SK-N-SH (cell line): ENCODE results near the gene MAP2K5. TPM values are rescaled to one million over a fixed set of nuclear protein-coding genes. Genes with fewer than 3 reads are reported as not detected.

Experiments
- CTCF ChIA-PET: fragments of 300-600, 350-600 bp; formaldehyde crosslinking; extraction: SDS; loops from one replicate; lab custom pipeline; 2021; lab: Yijun Ruan, JAX
- POLR2A ChIA-PET: fragments of 350-600 bp; sonication (Branson Sonifier 250); formaldehyde crosslinking; extraction: SDS; loops from one replicate; lab custom pipeline; 2020; ENCODE audit warnings: antibody characterized with exemption, inconsistent platforms; lab: Yijun Ruan, JAX
- DNase-seq: peaks from one replicate; pipeline ENCODE4 v3.0.0; 2012
- H2AFZ ChIP-seq: fragments of 200-600 bp; sonication (generic); 2 replicates; pipeline ENCODE4 v1.8.1; 2016; ENCODE audit warnings: antibody characterized with exemption, mild to moderate bottlenecking, low read depth
- H3F3A ChIP-seq: fragments of 200-600 bp; sonication (generic); replicated peaks from 2 replicates; pipeline ENCODE3; 2016; ENCODE audit warnings: antibody characterized with exemption, mild to moderate bottlenecking; ENCODE audit not compliant: insufficient read depth
- H3K27ac ChIP-seq, 2 experiments: fragments of 200-500 bp in 1 of 2; fragments of 200-600 bp in 1 of 2; sonication (Bioruptor generic) in 1 of 2; sonication (generic), shearing (Covaris generic) in 1 of 2; 2 replicates each; pipeline versions ENCODE4 v1.5.1 to v1.6.1; 2014 to 2016; ENCODE audit warnings: low read depth in 2 of 2, inconsistent platforms in 1 of 2, low read length in 1 of 2, mild to moderate bottlenecking in 1 of 2, mixed read lengths in 1 of 2
- H3K27me3 ChIP-seq: fragments of 200-600 bp; sonication (generic), shearing (Covaris generic); 2 replicates; pipeline ENCODE4 v1.6.1; 2016; ENCODE audit warnings: mixed run types; ENCODE audit not compliant: insufficient read depth
- H3K36me3 ChIP-seq, 2 experiments: fragments of 200-500 bp in 1 of 2; fragments of 200-600 bp in 1 of 2; sonication (Bioruptor generic) in 1 of 2; sonication (generic) in 1 of 2; replicated peaks in 1 of 2; 2 replicates each; pipeline versions ENCODE3 to v1.5.1; 2014 to 2016; ENCODE audit warnings: low read length in 1 of 2, mild to moderate bottlenecking in 1 of 2; ENCODE audit not compliant: insufficient read depth in 2 of 2, control insufficient read depth in 1 of 2
- H3K4me1 ChIP-seq, 2 experiments: fragments of 200-500 bp in 1 of 2; fragments of 200-600 bp in 1 of 2; sonication (Bioruptor generic) in 1 of 2; sonication (generic), shearing (Covaris generic) in 1 of 2; 2 replicates each; pipeline versions ENCODE4 v1.5.1 to v1.6.1; 2014 to 2016; ENCODE audit warnings: low read depth in 1 of 2, low read length in 1 of 2, mixed run types in 1 of 2; ENCODE audit not compliant: insufficient read depth in 2 of 2, control insufficient read depth in 1 of 2
- H3K4me2 ChIP-seq: fragments of 200-600 bp; sonication (generic), shearing (Covaris generic); 2 replicates; pipeline ENCODE4 v1.6.1; 2017; ENCODE audit warnings: mixed run types
- H3K4me3 ChIP-seq, 2 experiments: fragments of 200-500 bp in 1 of 2; fragments of 200-600 bp in 1 of 2; sonication (Bioruptor generic) in 1 of 2; sonication (generic), shearing (Covaris generic) in 1 of 2; 2 replicates each; pipeline versions ENCODE4 v1.5.1 to v1.8.1; 2014 to 2016; ENCODE audit warnings: low read depth in 2 of 2, inconsistent platforms in 1 of 2, low read length in 1 of 2, mild to moderate bottlenecking in 1 of 2, mixed read lengths in 1 of 2, moderate library complexity in 1 of 2
- H3K79me2 ChIP-seq: fragments of 200-600 bp; sonication (generic); 2 replicates; pipeline ENCODE4 v1.8.1; 2017; ENCODE audit warnings: mild to moderate bottlenecking; ENCODE audit not compliant: insufficient read depth
- H3K9ac ChIP-seq: fragments of 200-600 bp; sonication (generic); 2 replicates; pipeline ENCODE4 v1.6.1; 2017; ENCODE audit warnings: mixed run types
- H3K9me2 ChIP-seq: fragments of 200-600 bp; sonication (generic); 2 replicates; pipeline ENCODE4 v1.6.1; 2017; ENCODE audit warnings: mixed run types
- H3K9me3 ChIP-seq: fragments of 200-600 bp; sonication (generic); 2 replicates; pipeline ENCODE4 v1.6.1; 2017; ENCODE audit warnings: mixed run types, mild to moderate bottlenecking, moderate library complexity
- H4K20me1 ChIP-seq: fragments of 200-600 bp; sonication (generic); 2 replicates; pipeline ENCODE4 v1.6.1; 2017; ENCODE audit warnings: mild to moderate bottlenecking, mixed run types; ENCODE audit not compliant: insufficient read depth
- CHD2 ChIP-seq: fragments of 150-350 bp; IDR thresholded peaks from 2 replicates; pipeline ENCODE4 v1.6.1; 2018; ENCODE audit warnings: low read length; ENCODE audit not compliant: partially characterized antibody
- ELF1 ChIP-seq: IDR thresholded peaks from 2 replicates; pipeline ENCODE4 v1.4.0; 2012
- EP300 ChIP-seq, 2 experiments: IDR thresholded peaks; 2 replicates each; pipeline versions ENCODE4 v1.4.0 to v1.6.1; 2012; ENCODE audit warnings: borderline replicate concordance in 1 of 2, low read depth in 1 of 2, low read length in 1 of 2
- EZH2phosphoT487 ChIP-seq: fragments of 200-600 bp; sonication (generic); IDR thresholded peaks from 2 replicates; pipeline ENCODE4 v1.6.1; 2017; ENCODE audit warnings: low read depth, mixed run types, mild to moderate bottlenecking, antibody characterized with exemption, moderate library complexity, borderline replicate concordance
- FOSL2 ChIP-seq: IDR thresholded peaks from 2 replicates; pipeline ENCODE4 v1.4.0; 2012; ENCODE audit warnings: low read depth, mild to moderate bottlenecking, moderate library complexity, borderline replicate concordance
- GABPA ChIP-seq: IDR thresholded peaks from 2 replicates; pipeline ENCODE4 v1.4.0; 2012; ENCODE audit warnings: low read depth, mild to moderate bottlenecking
- GATA2 ChIP-seq: sonication (generic); formaldehyde crosslinking; IDR thresholded peaks from 2 replicates; pipeline ENCODE4 v1.5.0; 2020; ENCODE audit warnings: mild to moderate bottlenecking, missing genetic modification reagents
- JUND ChIP-seq: IDR thresholded peaks from 2 replicates; pipeline ENCODE4 v1.4.0; 2012
- MEF2A ChIP-seq: IDR thresholded peaks from 2 replicates; pipeline ENCODE4 v1.4.0; 2012; ENCODE audit warnings: low read depth, borderline replicate concordance
- PBX3 ChIP-seq: IDR thresholded peaks from 2 replicates; pipeline ENCODE4; 2012
- RFX5 ChIP-seq: IDR thresholded peaks from 2 replicates; pipeline ENCODE4 v1.6.1; 2012; ENCODE audit warnings: mild to moderate bottlenecking, improper control_type of control experiment, low read length
- RXRA ChIP-seq: IDR thresholded peaks from 2 replicates; pipeline ENCODE4 v1.4.0; 2012; ENCODE audit warnings: low read depth, mild to moderate bottlenecking, borderline replicate concordance
- SMC3 ChIP-seq: IDR thresholded peaks from 2 replicates; pipeline ENCODE4 v1.6.1; 2012; ENCODE audit warnings: low read depth, low read length, improper control_type of control experiment
- TAF1 ChIP-seq: IDR thresholded peaks from 2 replicates; pipeline ENCODE4 v1.6.1; 2012; ENCODE audit warnings: low read depth, mild to moderate bottlenecking, low read length, moderate library complexity, borderline replicate concordance
- TCF12 ChIP-seq: IDR thresholded peaks from 2 replicates; pipeline ENCODE4 v1.4.0; 2012
- USF2 ChIP-seq: fragments of 150-350 bp; IDR thresholded peaks from 2 replicates; pipeline ENCODE4 v1.6.1; 2017; ENCODE audit warnings: antibody characterized with exemption, low read length, low read depth, borderline replicate concordance
- WGBS: methylation state at CpG from one replicate; pipeline ENCODE4 v1.1.6; 2017; ENCODE audit warnings: low lambda C conversion rate; 5-methylcytosine and 5-hydroxymethylcytosine counted together
- polyA plus RNA-seq, 3 experiments: library from polyadenylated mRNA; depleted of rRNA; stranded (reverse); fragments of >200 nt; gene quantifications; 2 replicates each; pipeline ENCODE4 v1.2.3, GENCODE V29; 2012
- TF ChIP-seq, protein P1 (sequence below): IDR thresholded peaks from 2 replicates; pipeline ENCODE4 v1.4.0; 2012; ENCODE audit warnings: low read depth, borderline replicate concordance
- TF ChIP-seq, protein P2 (sequence below): IDR thresholded peaks from 2 replicates; pipeline ENCODE4 v1.6.1; 2012; ENCODE audit warnings: mild to moderate bottlenecking, low read depth, low read length, moderate library complexity

Gene MAP2K5
- polyA plus RNA-seq, 1 of the 3 experiments (the other 2 are of a cell fraction), result 6.2 TPM

DNA sequence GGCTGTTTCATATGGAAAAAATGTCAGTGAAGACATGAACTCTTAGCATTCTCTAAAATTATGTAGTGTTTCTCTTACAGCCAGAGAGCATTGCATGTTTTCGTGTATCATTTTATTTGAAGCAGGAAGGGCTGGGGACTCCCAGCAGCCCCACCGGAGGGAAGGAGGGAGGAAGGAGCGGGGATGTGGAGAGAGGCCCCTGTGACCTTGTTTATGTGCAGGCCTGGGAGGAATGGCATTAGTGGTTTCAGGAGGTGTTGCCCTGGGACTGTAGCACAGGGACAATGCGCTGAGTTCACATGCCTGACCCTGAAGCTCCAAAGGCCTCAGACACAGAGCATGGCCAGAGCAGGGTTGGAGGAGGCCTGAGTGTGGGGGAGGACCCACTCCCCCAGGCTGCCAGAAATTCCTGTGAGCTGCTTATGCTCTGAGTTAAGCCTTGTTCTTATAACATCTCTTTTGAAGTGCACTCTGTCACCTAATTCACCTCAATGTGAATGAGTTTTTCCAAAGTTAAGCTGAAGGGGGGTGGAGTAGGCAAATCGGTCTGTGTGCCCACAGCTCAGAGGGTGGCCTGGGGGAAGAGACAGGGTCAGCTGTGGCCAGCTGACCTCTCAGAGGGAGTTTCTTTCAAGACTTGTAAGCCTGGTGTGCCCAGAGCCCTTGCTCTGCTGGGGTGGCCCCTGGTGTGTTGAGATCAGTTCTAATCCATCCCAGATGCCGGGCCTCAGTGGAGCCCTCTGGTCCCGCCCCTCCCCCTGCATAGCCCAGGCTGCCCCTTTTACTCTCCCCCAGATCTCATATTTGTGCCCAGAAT lies 301.3 kb downstream of the MAP2K5 start:
- no peaks in the 10 kb centered on the region for H4K20me1 ChIP-seq
- H3K36me3 ChIP-seq, result no peaks in the 10 kb centered on the region
- peaks cover 8% of the 10 kb centered on the region for H3F3A ChIP-seq
- no peaks in the 10 kb centered on the region for H3K9me2 ChIP-seq
- H3K9ac ChIP-seq, result no peak overlapping the region
- POLR2A ChIA-PET, result no interaction called here
- no peak overlapping the region for H3K27ac ChIP-seq
- DNase-seq, result no peak
- CTCF ChIA-PET, result interaction anchor here (1.4 kb wide), 1 partner anchor 20 kb away, joined by 5 read pairs; no protein-coding TSS in a partner anchor
- H2AFZ ChIP-seq, result no peak overlapping the region
- 93% methylated on average over 5 of the region's 7 CpGs for WGBS
- H3K4me3 ChIP-seq, result no peak overlapping the region
- H3K79me2 ChIP-seq, result no peaks in the 10 kb centered on the region
- H3K27me3 ChIP-seq, result no peaks in the 10 kb centered on the region
- no peak overlapping the region for H3K4me2 ChIP-seq
- H3K4me1 ChIP-seq, result peaks cover 0 to 12% of the 10 kb centered on the region in 2 experiments; a peak in 2 of 4 replicates
- H3K9me3 ChIP-seq, result no peaks in the 10 kb centered on the region
- TF ChIP-seq GABPA, result no peak
- TF ChIP-seq RXRA, result no peak
- no peak for TF ChIP-seq TCF12
- no peak for TF ChIP-seq EZH2phosphoT487
- TF ChIP-seq, protein P1, sequence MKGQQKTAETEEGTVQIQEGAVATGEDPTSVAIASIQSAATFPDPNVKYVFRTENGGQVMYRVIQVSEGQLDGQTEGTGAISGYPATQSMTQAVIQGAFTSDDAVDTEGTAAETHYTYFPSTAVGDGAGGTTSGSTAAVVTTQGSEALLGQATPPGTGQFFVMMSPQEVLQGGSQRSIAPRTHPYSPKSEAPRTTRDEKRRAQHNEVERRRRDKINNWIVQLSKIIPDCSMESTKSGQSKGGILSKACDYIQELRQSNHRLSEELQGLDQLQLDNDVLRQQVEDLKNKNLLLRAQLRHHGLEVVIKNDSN, result no peak
- no peak for TF ChIP-seq MEF2A
- no peak for TF ChIP-seq USF2
- TF ChIP-seq ELF1, result no peak
- TF ChIP-seq TAF1, result no peak
- no peak for TF ChIP-seq RFX5

DNA sequence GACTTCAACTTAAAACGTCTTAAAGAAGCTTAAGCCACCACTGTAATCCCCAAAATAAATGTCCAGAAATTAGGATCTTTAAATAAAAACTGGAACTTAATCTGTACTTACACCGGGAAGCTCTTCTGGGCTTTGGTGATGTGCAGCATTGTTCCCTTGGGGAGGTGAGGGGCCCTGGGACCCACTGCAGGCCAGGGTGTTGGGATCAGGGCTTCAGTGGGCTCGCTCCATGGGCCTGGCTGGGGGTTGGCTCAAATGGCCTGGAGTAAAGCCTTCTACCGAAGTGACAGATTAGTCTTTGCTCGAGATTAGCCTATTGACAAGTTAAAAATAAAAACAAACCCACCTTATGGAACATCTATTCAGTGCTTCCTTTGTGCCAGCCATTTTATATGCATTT lies 303.5 kb downstream of the MAP2K5 start:
- Histone ChIP-seq H3K4me3 (no peak overlapping the region), H3K9me2 (no peaks in the 10 kb centered on the region), H3K27me3 (no peaks in the 10 kb centered on the region), H3K9me3 (no peaks in the 10 kb centered on the region), H3F3A (no peaks in the 10 kb centered on the region), H2AFZ (no peak overlapping the region), H3K36me3 (no peaks in the 10 kb centered on the region), H3K4me1 (peaks cover 0 to 9% of the 10 kb centered on the region in 2 experiments; a peak in 1 of 4 replicates), H3K79me2 (no peaks in the 10 kb centered on the region), H3K4me2 (no peak overlapping the region), H3K9ac (no peak overlapping the region), H3K27ac (no peak overlapping the region), H4K20me1 (no peaks in the 10 kb centered on the region)
- WGBS, result 80% methylated on average over 5 of the region's 5 CpGs
- TF ChIP-seq, protein P1, result no peak
- TF ChIP-seq GATA2 (CRISPR knock-in tag), result no peak
- TF ChIP-seq, protein P2, sequence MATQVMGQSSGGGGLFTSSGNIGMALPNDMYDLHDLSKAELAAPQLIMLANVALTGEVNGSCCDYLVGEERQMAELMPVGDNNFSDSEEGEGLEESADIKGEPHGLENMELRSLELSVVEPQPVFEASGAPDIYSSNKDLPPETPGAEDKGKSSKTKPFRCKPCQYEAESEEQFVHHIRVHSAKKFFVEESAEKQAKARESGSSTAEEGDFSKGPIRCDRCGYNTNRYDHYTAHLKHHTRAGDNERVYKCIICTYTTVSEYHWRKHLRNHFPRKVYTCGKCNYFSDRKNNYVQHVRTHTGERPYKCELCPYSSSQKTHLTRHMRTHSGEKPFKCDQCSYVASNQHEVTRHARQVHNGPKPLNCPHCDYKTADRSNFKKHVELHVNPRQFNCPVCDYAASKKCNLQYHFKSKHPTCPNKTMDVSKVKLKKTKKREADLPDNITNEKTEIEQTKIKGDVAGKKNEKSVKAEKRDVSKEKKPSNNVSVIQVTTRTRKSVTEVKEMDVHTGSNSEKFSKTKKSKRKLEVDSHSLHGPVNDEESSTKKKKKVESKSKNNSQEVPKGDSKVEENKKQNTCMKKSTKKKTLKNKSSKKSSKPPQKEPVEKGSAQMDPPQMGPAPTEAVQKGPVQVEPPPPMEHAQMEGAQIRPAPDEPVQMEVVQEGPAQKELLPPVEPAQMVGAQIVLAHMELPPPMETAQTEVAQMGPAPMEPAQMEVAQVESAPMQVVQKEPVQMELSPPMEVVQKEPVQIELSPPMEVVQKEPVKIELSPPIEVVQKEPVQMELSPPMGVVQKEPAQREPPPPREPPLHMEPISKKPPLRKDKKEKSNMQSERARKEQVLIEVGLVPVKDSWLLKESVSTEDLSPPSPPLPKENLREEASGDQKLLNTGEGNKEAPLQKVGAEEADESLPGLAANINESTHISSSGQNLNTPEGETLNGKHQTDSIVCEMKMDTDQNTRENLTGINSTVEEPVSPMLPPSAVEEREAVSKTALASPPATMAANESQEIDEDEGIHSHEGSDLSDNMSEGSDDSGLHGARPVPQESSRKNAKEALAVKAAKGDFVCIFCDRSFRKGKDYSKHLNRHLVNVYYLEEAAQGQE, result no peak
- no peak for TF ChIP-seq JUND
- TF ChIP-seq USF2, result no peak
- TF ChIP-seq SMC3, result no peak
- no peak for TF ChIP-seq FOSL2
- no peak for TF ChIP-seq EP300 (IDR thresholded peaks at IDR 0.05; ENCODE audit: borderline replicate concordance in 1 of 2, low read depth in 1 of 2, low read length in 1 of 2)
- no peak for TF ChIP-seq EZH2phosphoT487
- TF ChIP-seq CHD2, result no peak
- TF ChIP-seq MEF2A, result no peak
- no peak for TF ChIP-seq PBX3
- ChIA-PET POLR2A (no interaction called here), CTCF (interaction anchor here (0.7 to 1.6 kb wide), 3 partner anchors 10 to 483 kb away, joined by 3 to 10 read pairs (median 4); no protein-coding TSS in a partner anchor)
- DNase-seq, result no peak
